Head of caudate nucleus (tissue), 42 donors: Measurements from ENCODE around the gene TEX12.
"Not testable (repeated sequence)": the region's sequence is repeated elsewhere in the genome, so short reads cannot be mapped to it uniquely, and the experiment has no call there.

Experiments
- DNase-seq, 42 donors: peaks; one replicate each; pipeline versions ENCODE4 v3.0.0 to v3.0.0-alpha.2; 2020 to 2021; ENCODE audit warnings: mixed read lengths in 7 of 42
- intact Hi-C: fragments of 100-400 bp; cut with DNase I; formaldehyde crosslinking; loops from one replicate; pipeline ENCODE4 v1.15.0; 2022

TEX12 gene, protein sequence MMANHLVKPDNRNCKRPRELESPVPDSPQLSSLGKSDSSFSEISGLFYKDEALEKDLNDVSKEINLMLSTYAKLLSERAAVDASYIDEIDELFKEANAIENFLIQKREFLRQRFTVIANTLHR

DNA sequence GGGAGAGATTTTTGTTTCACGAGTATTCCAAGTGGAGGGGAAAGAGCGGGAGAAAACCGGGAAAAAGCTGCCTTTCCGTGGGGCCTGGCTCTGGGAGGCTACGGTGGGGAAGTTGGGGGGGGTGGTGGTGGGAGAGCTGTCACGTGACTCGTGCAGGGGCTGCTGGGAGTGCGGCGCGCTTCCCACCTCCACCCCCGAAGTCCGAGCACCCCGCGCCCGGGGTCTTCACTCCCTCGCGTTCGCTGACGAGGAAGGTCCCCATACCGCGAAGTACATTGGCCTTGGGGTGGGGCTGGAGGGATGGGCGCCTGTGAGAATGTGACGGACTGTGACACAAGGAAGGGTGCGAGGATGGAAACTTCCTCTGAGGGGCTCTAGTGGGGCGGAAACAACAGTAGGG is at the start of gene TEX12:
Gene TEX12 (plus strand): TSS at position 228 of the 400 bp plus-strand sequence. CDS start 1,897 bp downstream, outside the sequence.
- no peak for DNase-seq
- intact Hi-C loops, result loop anchor here (5.0 kb wide), 1 partner anchor 45 kb away; no protein-coding TSS in a partner anchor

DNA sequence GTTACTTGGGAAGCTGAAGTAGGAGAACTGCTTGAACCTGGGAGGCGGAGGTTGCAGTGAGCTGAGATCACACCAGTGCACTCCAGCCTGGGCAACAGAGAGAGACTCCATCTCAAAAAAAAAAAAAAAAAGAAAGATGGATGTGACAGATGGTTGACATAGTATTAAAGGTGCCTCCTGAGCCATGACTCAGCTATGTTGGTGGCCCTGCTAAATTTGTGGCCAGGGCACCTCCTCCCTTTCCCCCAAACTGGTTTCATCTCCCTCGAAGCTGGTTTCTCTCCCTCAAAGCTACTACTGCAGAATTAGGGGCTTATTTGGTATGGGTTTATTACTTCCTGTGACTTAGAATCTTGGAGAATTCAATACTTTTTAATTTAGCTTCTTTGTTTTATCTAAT is 49.0 kb upstream of the TEX12 start:
- intact Hi-C loops, result no loop called here
- DNase-seq, result no peak

DNA sequence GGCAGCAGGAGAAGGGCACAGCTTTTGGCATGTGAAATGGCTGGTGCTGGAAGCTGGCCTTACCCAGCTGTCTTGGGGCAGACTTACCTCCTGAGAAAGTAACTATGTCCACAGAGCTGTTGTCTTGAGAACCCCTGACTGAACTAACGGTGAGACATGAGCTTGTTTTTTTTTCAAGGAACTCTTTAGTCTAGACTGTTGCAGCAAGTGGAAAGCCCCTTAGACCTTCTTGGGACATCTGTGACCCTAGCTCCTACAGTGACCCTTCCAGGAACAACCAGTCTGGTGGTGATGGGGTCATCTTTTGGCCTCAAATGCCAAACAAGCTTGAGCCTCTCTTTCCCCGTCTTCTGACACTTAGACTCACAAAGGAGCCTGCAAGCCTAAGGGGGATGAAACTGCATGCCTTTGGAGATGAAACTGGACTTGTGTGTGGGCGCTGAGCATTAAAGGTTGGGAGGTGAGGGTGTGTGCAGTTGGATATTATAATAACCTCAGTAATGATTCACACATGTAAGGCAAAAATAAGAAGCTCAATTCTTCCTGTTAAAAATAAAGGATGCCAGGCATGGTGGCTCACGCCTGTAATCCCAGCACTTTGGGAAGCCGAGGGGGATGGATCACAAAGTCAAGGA is 45.1 kb upstream of the TEX12 start:
- intact Hi-C loops, result loop anchor here (5.0 kb wide), 1 partner anchor 45 kb away; the partner anchor contains the start of gene TEX12
- DNase-seq, result no peak

DNA sequence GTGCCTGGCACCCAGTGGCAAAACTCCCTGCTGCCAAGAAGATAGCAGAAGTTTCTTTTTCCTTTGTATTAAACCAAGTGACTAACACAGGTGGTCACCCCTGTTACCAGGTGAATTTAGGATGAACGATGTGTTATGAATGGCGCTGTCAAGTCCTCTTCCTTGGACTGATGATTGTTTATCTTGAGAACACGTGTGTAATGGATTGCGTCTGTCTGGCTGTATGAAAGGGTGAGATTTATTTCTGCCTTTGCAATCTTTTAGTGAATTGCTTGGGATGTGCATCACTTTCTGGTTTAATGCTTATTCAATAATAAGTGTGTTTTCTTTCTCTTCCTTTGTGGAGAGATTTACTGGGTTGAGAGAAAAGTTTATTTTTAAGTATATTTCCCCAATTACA is 44.0 kb upstream of the TEX12 start:
- no peak for DNase-seq
- intact Hi-C loops, result loop anchor here (5.0 kb wide), 1 partner anchor 44 kb away; the partner anchor contains the start of gene TEX12

DNA sequence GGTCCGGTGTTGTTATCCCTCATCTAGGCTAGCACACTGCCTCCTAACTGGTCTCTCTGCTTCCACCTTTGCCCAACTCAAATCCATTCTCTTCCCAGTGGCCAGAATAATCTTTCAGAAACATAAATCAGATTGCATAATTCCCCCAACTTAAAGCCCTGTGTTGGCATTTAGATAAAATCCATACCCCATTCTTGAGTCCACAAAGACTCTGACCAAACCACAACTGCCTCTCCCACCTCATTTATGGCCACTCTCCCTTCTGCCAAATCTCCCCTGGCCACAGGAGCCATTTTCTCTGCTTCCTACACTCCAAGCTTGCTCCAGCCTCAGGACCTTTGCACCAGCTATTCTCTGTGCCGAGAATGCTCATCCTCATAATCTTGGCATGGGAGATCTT is 40.1 kb upstream of the TEX12 start:
- intact Hi-C loops, result no loop called here

DNA sequence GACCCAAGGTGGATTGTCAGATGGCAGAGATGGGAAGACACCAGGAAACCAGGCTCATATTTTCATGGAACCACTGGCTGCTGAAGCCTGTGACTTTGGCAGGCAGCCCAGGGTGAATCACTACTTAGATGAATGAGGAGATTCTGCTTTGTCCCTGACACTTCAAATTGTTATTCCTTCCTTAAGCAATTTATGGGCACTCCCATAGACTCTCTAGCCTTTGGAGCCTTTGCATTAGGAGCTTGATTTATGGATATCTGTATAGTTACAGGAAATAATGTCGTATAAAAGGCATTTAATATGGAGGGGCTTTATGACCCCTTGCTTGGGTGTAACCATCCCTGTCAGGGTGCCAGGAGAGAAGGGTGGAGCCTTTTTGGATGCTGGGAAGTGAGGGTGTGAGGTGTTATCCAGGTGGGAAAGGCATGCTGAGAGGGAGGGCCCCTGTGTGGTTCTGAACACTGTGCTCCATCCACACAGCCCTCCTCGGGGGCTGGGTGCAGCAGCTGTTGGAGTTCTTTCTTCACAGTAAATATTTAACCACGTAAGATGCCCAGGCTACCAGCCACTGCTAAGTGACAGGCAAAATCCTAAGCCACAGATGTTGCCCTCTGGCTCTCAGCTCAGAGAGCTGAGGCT is 38.6 kb upstream of the TEX12 start:
- DNase-seq, result peak in 37 of 42 donors; percentile 21 to 81 (median 49)
- intact Hi-C loops, result no loop called here

More for the DNA sequence above, 40.1 kb upstream of the TEX12 start:
- no peak for DNase-seq

DNA sequence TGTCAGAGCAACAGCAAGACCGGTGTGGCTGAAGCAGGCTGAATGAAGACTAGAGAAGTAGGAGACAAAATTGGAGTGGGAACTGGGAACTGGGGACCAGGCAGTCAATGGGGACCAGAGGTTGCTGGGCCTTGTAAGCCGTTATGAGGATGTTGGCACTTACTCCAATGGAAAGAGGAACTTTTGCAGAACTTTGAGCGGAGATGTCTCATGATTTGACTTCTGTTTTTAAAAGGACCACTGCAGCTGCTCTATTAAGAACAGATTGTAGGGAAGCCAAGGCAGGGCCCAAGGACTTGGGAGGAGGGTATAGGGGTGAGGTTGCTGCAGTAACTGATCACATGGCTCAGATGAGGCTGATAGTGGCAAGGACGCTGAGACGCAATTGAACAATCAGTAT is 37.5 kb upstream of the TEX12 start:
- intact Hi-C loops, result no loop called here

DNA sequence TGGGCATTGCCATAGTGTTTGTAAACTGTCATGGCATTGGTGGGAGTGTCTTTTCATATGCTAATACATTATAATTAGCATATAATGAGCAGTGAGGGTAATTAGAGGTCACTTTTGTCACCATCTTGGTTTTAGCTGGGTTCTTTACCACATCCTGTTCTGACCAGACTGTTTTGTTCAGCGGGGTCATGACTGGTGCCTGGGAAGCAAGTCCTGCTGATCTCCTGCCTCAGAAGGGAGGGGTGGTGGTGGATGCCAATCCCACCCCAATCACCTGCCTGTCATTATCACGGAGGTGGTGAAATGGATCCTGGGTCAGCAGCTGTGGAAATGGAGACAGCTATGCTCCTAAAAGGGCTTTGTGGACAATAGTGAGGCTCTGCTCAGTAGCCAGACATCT is 34.4 kb upstream of the TEX12 start:
- no peak for DNase-seq

More for the DNA sequence above, 37.5 kb upstream of the TEX12 start:
- peak in 21 of 42 donors; percentile 6 to 53 (median 21) for DNase-seq

DNA sequence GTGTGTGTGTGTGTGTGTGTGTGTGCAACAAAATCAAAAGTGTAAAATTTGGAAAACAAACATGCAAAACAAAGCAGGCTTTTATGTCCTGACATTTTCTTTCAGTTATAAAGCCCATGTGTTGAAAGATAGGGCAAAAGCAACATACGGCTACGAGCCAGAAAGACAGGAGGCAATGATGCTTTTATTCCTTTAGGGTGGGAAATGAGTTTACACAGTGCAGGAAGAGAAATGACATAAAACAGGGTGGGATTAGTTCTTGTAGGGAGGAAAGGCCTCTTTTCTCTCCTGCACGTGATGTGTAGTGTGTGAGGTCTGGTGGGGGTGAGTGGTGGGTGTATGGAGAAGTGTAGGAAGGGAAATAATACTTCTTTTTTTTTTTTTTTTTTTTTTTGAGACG is 32.7 kb upstream of the TEX12 start:
- no peak for DNase-seq
- intact Hi-C loops, result no loop called here

More for the DNA sequence above, 34.4 kb upstream of the TEX12 start:
- intact Hi-C loops, result no loop called here

DNA sequence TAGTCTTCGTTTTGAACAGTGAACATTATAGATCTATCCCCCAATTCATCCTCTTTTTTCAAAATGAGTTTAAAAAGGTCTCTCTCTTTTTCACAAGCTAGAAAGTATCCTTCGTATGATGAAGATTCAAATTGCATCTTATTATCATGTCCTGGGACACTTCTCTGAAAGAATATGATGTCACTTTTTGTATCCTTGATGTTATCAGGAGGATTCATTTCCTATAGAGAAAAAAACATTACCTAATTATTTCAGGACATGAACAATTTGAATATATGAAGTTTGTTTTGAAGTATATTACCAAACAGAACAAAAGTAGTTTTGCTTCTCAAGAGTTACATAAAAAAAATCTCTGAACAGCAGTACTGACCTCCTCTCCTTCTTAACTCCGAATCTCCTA is 23.6 kb upstream of the TEX12 start:
- no peak for DNase-seq
- intact Hi-C loops, result no loop called here

DNA sequence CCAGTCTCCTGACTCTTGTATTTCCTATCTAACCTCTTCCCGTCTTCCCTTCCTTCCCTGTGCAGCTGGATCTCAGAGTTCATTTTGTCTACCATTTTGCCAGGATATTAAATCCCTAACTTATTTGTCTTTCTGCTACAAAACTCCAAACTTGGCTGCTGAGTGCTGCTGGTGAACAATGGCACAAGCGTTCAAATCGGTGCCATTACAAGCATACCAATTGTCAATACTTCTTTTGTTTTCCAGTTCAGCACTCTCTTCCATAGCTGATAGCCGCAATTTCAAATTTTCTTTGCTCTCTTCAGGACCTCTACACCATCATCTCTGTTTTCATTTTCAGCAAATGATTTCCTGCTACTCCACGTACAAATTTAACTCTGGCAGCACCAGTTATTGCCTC is 16.7 kb upstream of the TEX12 start:
- intact Hi-C loops, result no loop called here
- DNase-seq, result peak in 13 of 42 donors; percentile 8 to 69 (median 33)

DNA sequence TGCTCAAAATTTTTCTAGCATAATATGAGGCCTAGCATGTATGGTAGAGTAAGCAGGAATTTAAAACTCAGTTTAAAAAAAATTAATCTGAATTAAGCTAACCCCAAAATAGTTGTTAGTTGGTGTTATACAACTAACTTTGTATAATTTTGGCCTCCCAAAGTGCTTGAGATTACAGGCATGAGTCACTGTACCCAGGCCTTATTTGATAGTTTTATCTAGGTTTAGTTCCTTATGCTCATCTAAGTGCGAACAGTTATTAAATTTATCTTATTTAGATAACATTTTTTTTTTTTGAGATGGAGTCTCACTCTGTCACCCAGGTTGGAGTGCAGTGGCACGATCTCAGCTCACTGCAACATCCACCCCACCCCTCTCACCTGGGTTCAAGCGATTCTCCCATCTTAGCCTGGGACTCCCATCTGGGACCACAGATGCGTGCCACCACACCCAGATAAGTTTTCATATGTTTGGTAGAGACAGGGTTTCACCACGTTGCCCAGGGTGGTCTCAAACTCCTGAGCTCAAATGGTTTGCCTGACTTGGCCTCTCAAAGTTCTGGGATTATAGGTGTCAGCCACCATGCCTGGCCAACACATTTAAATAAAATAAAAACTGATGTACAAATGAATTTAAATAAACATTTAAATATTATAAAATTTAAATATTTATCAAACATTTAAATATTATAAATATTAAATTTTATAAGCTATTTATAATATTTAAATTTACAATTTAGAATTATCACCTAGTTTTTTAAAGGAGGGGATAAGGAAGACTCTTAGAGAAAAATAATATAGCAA is 10.8 kb upstream of the TEX12 start:
- DNase-seq, result no peak
- intact Hi-C loops, result no loop called here

DNA sequence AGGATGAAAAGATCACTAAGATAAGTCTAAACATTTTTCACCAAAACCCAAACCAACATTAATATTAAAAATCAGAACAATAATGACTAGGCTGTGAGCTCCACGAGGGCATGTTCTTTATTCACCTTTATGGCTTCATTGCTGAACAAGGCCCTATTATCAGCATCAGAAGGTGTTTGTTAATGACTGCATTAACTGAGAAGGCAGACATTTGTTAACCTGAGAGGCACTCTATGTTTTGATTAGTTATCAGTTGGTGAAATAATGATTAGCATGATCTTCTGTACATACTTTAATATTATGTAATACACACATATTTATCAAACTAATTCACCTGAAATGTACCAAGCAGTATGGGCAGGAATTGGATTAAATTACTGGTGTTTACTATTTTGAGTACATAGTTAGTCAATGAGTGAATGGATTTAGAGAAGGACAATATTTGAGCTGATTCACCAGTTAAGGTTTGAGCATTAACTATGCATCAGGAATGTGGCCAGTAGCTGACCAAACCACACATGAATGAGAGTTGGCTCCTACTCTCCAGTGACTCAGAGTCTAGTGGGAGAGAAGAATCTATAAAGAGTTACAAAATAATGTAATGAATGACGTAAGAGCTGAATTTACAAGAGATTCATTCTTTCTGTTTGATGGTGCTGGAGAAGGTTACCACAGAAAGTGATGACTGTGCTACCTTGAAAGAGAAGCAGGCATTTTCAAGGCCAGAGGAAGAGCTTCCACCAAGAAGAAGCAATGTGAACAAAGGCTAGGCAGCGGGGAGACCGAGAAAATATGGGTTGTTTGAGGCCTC is 10.0 kb upstream of the TEX12 start:
- no peak for DNase-seq
- intact Hi-C loops, result no loop called here

DNA sequence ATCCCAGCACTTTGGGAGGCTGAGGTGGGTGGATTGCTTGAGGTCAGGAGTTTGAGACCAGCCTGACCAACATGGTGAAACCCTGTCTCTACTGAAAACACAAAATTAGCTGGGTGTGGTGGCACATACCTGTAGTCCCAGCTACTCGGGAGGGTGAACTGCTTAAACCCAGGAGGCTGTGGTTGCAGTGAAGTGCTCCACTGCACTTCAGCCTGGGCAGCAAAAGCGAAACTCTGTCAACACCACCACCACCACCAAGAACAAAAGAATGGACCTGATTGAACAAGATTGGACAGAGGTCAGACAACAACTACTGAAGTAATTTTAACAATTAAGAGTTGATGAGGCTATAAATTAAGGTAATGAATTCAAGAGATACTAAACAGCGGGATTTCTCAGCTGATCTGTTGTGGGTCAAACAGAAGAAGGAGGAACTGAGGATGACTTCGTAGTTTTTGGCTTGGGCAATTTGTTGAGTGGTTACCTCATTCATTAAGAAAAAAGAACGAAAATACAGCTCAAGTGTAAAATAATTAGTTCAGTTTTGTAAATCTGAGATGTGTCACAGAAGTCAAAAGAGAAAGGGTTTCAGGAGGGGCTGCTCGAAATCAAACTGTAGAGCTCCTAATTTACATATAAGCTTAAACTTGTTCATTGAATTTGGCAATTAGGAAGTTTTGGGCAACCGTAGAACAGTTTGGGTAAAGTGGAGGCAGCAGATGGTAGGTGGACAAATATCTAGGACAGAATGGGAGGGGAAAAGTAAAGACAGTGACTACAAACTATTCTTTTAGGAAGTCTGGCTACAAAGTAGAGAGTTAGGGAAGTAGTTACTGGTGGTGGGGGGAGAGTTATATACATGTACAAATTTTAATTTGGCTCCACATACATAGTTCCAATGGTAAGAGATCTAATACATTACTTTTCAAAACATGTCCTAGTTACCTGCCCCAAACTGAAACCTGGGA is 7.8 kb upstream of the TEX12 start:
- intact Hi-C loops, result no loop called here
- DNase-seq, result no peak

DNA sequence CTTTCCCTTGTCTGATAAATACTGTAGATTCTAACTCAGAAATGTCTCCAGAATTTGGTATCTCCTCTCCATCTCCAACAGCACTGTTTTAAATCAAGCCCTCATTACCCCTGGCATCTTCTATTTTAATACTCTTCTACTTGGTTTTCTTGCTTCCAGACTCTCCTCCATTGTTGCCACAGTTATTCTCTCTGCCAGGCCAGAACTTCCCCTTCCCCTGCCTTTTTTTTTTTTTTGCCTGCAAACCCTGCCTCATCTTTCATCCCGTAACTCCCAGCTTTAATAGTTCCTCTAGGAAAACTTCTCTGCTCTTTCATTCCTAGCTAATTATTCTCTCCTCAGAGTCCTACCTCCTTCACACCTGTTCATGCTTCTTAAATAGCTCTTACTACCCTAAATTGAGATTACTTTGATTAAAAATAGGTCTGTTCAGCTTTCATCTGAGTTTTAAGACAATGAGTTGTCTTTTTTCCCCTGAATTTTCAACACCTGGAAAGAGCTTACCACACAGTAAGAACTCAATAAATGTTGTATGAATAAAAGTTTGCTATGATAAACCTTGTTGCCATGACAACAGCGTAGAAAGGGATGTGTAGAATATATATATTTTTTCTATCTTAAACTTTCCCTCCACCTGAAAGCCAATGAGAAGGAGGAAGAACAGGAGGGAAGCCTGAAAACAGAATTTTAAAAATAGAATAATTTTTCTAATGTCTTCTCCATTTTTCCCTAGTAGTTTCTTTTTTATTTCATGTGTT is 6.9 kb upstream of the TEX12 start:
- DNase-seq, result no peak
- intact Hi-C loops, result no loop called here

DNA sequence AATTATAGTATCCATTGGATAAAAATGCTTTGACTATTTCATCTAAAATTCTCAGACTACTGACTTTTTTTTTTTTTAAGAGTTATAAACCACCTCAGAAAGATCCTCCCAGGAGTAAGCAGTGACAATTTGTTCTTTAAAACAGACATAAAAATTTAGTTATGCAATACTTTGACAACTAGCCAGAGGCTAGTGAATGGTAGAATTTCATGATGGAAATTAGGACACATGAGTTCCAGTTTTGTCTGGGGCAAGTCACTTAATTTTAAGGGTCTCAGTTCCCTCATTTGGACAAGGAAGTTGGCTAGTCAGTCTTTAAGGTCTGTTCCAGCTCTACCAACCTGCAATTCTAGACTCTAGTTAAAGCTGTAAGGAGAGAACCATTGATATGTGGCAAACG is 6.2 kb upstream of the TEX12 start:
- intact Hi-C loops, result no loop called here
- no peak for DNase-seq

DNA sequence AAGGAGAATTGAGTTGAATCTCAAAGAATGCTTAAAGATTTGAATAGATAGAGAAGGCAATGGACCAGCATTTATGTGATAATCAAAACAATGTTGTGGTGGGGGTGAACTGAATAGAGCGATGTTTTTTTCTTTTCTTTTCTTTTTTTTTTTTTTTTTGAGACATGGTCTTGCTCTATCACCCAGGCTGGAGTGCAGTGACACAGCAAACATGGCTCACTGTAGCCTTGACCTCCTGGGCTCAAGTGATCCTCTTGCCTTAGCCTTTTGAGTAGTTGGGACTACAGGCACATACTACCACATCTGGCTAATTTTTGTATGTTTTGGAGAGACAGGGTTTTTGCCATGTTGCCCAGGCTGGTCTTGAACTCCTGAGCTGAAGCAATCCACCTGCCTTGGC is 5.0 kb upstream of the TEX12 start:
- intact Hi-C loops, DNase-seq: not testable (repeated sequence)
